HuH-7.5 (cell line): ENCODE measurements around the gene FOXP1.

Experiments used
- DNase-seq: peaks from one replicate; pipeline ENCODE4 v3.0.0; 2011; ENCODE audit warnings: low spot score

The FOXP1 gene

DNA sequence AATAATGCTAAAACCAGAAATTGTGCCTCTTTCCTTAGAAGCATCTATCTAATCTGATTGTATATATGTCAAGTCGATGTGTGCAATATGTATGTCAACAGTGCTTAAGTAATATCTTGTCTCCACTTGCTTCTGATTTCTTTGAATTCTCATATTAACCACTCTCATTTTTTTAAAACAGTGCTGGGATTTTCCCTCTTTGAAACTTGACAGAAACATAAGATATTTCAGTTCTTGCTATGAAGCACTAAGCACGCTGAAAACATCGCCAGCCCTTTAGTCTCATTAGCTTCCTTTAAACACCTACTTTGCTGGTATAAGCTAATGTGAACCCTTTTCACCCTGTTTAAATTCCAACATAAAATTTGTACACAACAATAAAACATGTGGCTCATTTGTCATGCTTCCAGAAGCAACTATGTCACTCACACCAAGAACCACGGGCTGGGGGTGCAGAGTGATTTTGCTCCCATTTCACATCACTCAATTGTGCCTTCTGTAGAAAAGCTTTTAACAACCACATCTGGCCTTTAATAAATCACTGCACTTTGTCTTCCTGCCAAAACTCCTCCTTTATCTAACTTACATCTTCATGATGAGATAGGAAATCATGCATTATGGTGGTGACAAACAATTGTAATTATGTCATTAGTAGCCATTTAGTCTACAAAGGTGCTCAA, 185.2 kb downstream of the FOXP1 start:
- DNase-seq = no peak

DNA sequence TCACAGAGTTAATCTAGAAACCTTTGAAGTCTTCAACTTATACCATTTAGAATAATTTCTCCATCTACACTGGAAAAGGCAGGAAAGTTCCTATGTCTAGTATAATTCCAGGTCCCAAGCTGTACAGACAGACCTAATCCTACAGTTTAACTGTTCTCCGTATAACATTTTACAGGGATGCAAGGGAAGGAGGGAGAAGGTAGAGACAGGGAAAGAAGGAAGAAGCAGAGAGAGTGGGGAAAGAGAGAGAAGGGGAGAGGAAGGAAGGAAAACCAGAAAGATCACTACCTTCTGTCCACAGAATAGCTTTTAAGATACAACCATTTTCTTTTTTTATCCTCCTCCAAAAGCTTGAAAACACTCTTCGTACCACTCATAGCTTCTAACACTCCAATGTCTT, 185.8 kb downstream of the FOXP1 start:
- no peak for DNase-seq

DNA sequence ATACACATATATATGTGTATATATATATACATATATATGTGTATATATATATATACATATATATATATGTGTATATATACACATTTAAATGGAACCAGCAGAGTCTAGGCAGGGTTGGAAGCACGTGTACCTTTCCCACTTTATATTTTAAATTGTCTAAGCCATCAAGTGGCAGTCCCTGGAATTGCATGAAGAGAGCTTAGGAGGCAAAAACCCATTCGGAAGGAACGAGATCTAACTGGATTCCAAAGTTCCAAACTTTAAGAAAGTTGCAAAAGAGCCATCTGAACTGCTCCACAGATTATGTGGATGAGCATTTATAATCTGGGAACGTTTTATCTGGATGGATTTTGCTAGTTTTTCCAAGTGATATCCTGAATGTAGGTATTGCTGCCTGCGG, 186.5 kb downstream of the FOXP1 start:
- DNase-seq = no peak

DNA sequence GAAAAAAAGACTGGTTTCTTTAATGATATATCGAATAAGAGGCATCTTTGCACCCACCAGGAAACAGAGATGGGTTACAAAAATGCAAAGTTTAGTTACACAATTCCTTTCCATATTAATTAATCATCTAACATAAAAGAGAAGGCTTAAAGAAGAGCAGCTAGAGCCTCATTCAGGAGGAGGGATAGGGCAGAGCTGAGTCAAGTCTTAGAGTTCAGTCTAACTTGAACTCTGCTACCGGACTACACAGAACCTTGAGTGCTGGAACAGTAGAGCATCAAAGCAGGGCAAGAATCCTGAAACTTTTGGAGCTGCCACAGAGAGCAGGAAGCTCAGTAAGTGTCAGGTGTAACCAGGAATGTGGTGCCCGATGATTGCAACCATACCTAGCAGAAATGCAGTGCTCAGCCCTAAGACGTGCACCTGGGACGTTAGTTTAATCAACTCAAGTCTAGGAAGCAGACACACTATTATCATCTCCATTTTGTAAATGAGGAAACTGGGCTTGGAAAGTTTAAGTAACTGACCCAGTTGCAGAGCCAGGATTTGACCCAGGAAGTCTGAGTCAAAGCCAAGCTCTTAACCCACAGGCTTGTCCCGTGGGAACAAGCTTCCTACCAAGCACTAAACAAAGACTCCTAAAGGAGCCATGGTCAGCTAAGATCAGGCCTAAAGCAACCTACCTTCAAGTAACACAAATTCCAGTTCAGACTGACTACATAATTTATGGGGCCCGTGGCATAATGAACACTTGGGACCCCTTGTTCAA, 187.4 kb downstream of the FOXP1 start:
- no peak for DNase-seq

DNA sequence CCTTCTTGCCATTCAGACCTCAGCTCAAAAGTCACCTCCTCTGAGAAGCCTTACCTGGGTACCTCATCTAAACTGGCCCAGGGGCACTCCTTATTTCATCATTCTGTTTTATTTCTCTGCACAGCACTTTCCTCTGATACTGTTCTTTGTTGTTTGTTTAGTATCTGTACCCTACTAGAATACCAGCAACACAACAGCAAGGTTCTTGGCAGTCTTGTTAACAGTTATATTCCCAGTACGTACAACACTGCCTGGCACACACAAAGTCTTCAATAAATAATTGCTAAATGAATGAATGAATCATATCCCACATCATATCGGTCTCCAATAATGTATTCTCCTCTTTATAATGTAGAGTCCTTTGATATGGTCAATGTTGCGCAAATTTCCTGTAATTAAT, 188.1 kb downstream of the FOXP1 start:
- no peak for DNase-seq

DNA sequence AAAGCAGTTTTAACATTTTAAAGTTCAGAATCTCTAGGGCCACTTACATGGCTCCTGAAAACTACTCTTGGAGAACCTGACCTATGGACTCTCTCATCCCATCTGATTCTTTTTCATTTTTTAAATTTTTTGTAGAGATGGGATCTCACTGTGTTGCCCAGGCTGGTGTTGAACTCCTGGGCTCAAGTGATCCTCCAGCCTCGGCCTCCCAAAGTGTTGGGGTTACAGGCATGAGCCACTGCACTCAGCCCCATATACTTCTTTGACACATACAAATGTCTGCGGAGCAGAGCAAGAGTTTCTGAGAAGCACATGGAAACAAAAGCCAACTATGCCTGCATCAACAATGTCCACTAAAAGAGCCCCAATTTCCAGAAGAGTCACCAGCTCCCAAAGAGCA, 189.8 kb downstream of the FOXP1 start:
- no peak for DNase-seq

DNA sequence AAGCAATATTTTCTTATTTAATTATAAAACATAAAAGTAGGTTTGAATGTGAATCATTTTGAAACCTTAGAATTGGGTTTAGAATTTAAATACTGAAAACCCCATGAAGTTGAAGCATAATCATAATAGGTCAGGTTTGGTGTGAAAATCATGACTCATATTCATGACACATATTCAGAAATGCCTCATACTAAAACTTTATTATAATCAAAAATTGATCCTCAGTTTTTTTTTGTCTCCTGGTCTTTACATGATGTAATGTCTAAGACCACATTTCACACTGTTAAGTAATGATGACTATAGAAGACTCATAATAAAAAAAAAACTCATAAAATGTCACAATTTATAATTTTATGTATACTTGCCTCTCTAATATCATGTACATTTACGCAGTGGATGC, 190.4 kb downstream of the FOXP1 start:
- no peak for DNase-seq

DNA sequence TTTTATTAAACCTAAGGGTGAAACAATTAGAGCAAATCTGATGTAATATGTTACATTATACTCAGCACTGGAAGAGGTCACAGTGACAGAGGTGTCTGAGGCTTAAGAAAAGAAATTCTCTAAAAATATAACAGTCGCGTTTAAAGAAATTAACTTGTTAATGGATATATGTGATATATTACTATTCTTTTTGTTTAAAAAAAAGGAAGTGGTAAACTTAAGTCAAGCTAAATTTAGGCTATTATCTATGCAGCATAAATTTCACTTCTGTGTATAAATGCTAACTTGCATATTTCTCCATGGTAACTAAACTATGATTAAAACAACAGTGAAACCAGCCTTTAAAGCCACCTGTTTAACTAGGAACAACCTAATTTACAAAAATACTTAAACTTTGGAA, 191.3 kb downstream of the FOXP1 start:
- no peak for DNase-seq

DNA sequence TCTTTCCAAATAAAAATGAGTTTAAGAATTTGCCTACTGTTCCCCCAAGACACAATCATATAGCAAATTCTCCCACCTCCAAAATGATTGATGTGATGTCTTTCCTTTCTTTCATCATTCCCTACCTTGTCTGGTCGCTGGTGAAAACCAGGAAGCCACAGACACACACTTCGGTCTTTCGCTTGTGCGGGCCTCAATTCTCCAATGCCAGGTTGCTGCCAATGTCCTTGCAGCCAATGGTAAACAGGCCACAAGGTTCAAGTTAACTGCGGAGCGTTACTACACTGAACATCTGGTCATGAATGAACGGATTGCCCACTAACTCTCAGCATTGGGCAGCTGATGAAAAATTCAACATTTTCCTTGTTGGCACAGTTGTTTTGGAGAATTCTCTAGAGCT, 192.2 kb downstream of the FOXP1 start:
- no peak for DNase-seq

DNA sequence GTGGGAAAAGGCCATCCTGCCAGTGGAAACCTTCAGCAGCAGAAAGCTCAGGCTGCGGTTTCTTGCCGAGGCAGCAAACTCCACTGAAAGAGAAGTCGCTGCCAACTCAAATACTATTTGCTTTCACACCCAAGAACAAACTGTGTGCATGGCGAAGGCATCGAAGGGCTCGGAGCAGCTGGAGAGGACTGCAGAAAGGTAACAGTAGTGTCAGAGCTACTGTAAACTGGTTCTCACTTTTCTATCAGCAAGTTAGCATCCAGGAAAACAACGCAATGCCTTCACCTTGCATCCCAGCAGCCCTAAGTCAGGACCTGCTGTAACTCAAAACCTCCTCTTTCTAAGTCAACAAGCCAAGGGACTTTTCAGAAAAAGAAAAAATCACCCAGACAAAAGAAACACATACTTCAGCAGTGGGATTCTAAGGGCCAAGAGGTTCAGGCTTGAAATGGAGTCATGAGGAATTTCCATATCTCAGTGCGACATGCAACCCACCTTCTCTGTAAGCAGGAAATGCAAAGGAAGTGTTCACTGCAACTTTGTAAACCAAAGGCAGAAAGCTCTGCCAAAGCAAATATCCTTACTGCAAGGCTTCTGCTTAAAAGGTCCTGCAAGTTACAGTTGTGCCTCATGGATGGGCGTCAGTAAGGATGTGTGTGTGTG, 193.5 kb downstream of the FOXP1 start:
- no peak for DNase-seq

DNA sequence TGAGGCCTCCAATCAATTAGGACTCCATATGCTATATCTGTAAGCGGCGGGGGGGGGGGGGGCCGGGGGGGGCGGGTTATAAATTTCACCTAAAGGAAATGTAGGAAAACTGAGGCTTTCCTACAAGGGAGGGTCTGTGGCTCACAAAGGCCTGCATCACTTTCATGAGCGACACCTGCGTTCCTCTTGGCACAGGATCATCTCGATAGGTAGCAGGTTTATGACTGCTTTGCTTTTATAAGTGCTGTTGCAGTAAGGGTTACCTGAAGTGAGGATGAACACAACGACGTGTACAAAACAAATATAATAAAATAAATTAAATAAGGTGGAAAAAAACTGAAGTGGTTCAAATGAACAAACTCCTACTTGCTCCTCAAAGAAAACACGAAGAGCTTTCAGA, 194.3 kb downstream of the FOXP1 start:
- no peak for DNase-seq

DNA sequence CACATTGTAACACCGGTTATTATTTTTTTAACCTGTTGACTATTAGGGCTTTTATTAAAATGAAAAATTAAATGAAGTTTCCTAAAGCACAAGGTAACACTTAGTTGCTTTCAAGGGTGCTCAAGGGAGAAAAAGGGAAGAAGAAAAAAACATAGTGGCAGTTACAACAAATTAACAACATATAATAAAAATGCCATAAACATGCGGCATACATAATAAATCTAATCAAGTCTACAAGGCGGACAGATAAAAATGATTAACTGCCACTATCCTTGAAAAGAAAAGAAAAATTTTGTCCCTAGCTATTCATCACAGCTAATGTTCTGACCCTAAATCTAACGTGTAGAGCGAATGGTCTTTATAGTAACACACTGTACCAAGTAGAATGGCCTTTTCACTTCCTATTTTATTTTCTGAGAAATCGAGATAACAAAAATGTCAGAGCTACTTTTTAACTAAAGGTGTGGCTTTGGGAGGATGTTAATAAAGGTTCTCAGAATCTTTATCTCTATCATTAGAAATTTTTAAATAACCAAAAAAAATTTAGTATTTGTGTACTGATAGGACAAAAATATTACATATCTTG, 194.9 kb downstream of the FOXP1 start:
- DNase-seq = no peak

DNA sequence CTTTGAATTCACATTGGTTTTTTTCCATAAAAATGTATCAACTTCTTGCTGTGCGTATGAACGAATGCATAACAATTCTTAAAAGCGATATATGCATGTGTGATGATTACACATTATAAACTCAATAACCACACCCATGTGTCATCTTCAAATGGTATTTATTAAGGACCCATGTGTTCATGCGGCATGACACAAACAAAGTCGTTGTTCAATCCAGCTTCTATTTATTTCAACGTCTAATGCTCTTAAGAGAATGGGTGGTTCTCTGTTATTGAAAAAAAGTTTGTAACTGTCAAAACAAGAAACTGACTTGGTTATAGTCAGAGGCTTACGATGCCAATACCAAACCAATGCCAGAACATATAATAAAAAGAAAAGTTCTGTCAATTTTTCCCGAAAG, 195.9 kb downstream of the FOXP1 start:
- DNase-seq = no peak

DNA sequence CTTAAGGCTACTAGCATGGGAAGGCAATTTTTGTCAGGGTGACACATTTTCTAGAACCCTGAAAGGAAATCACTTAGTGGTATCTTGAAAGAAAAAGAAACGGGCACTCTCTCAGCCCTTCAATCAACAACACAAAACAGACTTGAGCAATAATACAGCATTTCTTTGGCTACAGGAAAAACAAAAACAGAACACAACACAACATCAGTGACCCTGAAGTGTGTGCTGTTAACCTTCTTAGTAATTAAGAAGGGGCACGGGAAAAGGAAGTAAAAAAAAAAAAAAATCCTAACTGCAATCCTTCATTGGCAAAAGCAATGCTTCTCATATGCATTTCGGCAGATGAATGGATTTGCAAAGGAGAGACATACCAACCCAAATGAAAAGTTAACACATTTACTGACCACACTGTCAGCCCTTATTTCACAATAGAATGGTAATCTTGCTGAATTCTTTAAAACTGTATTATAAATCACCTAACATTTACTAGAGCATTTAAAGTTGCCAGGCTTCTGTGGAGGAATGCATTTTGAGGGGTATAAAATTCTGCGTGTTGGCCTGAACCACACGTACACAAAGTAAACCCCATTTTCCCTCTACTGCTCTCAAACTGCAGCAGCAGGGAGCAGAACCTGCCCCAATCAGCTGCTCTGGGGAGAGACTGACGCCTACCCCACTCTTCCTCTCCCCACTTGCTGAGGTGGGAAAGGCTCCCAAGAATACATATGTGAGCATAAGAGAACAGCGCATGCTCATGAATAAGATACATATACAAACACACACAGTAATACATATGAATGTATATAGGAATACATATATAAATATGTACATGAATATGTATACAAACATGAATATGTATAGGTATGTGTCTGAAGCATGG, 198.5 kb downstream of the FOXP1 start:
- DNase-seq = no peak

DNA sequence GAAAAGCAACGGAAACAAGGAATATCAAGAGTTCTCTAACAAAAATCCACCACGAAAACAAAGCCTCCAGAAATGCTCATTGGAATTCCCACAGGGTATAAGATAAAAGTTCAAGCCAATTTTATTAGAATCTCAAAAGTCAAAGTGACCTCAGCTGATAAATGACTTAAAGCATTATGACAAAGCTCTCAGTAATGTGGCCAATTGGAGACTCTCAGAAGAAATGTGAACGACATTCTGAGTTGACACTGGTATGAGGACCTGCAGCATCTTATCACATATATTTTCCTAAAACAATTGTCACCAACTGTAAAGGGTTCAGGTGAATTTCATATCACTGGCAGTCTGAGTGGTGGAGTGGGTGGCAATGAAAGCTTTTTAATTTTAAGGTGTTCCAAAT, 199.1 kb downstream of the FOXP1 start:
- DNase-seq = no peak

DNA sequence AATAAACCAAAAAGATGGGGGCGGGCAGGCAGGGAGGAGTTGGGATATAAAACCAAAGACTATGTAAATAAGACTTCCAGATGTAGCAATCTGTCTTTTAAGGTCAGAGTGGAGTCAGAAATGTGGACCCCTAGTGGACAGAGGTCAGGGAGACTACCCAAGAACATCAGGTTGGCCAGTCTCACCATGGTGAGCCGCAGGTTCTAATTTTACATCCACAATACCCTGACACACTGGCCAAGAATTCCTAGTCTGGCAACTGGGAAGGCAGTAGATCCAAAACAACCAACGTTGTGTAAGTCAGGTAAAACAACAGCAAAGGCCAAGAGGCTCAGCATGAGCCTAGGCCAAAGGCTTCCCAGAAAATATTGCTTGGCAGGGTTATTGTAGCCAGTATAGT, 203.4 kb downstream of the FOXP1 start:
- DNase-seq = no peak

DNA sequence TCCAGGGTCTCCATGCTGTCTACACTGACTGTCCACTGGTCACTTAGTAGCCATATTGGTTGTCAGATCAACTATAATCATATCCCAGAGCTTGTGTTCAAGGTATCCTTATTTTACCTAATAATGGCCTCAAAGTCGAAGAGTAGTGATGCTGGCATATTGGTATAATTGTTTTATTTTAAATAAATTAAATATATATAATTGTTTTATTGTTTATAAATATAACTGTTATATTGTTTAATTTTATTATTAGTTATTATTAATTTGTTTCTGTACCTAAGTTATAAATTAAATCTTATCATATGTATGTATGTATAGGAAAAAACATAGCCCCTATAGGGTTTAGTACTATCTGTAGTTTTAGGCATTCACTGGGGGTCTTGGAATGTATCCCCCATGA, 205.0 kb downstream of the FOXP1 start:
- DNase-seq = no peak

DNA sequence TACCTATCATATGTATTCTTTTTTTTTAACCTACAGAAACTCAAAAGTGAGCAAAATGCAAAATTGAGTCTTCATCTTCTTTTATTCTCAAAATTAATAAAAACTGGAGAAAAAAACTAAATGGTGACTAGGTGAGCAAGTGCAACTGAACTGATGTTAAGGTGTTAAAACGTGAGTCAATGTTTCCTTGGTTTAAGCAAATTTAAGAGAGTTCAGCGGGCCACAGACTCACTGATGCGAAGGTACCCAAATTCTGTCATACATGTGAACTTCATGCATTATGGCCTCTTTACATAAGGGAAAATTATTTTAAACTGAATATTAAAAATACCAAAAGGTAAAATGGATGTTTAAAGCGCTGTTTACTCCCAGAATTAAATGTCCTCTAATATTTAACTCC, 206.6 kb downstream of the FOXP1 start:
- no peak for DNase-seq

DNA sequence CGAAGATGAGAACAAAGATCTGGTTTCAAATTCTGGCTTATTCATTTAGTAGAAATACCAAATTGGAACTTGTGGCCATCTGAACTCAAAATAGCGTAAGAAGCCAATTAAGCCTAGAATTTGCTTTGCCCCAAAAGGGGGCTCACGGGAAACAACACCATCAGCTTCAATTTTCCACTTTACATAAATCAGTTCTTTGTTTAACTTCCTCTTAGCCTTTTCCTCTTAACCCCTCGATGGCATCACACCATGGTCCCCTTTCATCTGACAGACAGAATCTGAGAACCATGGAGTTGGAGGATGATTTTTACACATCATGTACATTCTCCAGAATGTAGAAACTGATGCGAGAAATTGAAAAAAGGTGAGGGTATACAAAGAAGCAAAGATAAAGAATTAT, 207.0 kb downstream of the FOXP1 start:
- no peak for DNase-seq

DNA sequence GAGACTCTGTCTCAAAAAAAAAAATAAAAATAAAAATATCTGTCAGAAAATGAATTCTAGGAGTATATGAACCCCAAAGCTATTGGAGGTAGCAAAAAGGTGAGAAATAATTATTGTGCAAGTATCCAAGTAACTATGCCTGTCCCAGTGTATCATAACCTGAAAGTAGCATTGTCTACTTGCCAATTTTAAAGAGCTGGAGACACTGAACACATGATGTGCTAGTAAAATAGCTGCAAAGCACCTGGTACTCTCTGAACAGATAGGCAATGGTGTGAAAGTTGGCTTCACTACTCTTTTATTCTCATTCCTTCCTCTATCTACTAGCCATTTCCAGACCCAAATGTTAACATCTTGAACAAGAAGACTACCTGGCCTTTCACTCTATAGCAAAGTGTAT, 208.9 kb downstream of the FOXP1 start:
- DNase-seq = no peak

DNA sequence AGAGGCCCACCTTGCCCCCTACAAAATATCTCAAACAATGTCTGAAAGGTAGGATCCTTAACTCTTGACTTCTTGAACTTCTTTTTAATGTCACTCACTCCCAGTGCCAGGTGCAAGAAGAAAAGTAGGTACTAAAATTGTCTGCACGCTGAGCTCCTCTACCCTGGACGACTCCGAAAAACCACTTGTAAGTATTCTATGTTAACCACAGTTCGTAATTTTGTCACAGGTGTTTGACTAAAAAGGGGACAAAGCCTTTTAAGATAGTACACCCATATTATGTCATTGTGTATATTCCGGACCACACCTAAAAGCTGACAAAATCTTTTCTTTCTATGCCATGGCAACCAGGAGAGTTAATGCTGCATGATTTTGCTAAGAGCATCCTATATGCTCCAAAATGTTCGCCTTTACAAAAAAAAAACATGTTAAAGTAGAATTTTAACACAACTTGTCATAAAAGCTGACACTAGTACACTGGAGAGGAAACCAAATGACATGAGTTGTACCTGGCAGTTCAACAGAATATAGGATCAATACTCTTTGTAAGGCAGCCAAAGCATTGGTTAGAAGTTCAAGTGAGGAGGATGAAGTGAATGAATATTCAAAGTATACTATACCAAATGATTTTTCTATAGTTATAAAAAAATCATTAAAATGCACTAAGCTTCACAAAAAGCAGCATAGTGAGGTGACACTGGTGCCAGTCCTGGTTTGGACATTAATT, 210.5 kb downstream of the FOXP1 start:
- no peak for DNase-seq
